Stimulated activated CD4-positive, alpha-beta T cell treated with anti-CD3 and anti-CD28 coated beads, Interleukin-12 subunit alpha, Interleukin-12 subunit beta, amount 100 ng/mL, for 4 hours (primary cell): Measurements from ENCODE around the gene TMEM208.

ENCODE experiments used
- DNase-seq: peaks from one replicate; pipeline ENCODE4 v3.0.0-alpha.2; 2020

The TMEM208 gene

GRCh38 chr16:67254801-67255552 lies 28.0 kb downstream of the TMEM208 start:
- no peak for DNase-seq

- no peak for DNase-seq
Observed at GRCh38 chr16:67255553-67256221, 28.8 kb downstream of the TMEM208 start.

- DNase-seq: no peak
Observed at GRCh38 chr16:67256701-67257230, 29.8 kb downstream of the TMEM208 start.

DNA sequence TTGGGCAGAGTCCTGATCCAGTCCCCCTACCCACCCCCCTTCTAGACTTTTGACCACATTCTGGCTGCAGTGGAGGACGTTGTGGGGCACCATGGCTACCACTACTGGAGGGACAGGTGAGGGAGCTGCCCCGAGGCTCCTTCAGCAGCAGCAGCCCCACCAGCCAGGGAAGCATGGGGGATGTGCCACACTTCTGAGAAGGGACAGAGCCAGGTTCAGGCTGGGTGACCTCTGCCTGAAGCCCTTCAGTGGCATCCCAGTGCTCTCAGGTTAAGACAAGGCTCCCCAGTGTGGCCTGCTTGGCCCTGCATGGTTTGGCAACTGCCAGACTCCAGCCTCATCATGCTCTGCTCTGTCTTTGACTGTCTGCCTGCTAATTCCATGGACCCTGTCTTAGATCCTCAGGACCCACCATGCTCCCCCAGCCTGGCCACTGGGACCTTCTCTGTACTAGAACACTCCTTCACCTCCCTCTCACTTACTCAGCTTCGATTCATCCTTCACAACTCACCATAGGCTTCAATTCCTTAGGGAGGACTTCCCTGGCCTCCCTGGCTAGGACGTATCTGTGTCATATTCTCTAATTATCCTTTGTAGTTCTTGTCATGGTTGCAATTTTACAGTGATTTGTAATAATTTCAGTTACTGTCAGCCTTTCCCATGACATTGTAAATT lies 30.7 kb downstream of the TMEM208 start:
- no peak for DNase-seq

DNA sequence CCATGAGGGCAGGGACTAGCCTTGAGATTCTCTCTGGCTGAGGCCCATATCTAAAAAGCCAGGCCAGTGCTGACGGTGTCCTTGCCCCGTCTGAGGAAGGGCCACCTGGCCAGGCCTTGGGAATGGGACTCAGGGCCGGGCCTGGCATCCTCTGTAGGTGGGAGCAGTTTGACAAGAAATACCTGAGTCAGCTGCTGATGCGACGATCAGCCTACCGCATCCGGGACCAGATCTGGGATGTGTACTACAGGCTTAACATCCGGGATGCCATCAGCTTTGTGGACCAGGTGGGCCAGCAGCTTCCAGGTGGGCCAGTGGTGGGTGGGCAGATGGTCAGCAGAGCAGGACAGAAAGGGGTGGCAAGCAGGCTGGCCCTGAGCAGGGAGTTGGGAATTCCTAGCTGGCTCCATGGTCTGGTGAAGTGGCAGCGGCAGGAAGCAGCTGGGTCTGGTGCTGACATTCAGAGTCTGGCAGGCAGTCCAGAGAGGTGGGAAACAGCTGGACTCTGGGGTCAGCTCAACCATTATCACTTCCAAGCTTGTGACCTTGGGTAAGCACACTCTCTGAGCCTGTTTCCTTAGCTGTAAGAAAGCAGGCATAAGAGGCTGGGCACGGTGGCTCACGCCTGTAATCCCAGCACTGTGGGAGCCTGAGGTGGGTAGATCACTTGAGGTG lies 31.4 kb downstream of the TMEM208 start:
- DNase-seq: no peak

GRCh38 chr16:67259705-67260104 lies 32.8 kb downstream of the TMEM208 start:
- no peak for DNase-seq

GRCh38 chr16:67260426-67261063 lies 33.6 kb downstream of the TMEM208 start:
- DNase-seq: no peak

- no peak for DNase-seq
Observed at GRCh38 chr16:67263201-67263600, 36.3 kb downstream of the TMEM208 start.

DNA sequence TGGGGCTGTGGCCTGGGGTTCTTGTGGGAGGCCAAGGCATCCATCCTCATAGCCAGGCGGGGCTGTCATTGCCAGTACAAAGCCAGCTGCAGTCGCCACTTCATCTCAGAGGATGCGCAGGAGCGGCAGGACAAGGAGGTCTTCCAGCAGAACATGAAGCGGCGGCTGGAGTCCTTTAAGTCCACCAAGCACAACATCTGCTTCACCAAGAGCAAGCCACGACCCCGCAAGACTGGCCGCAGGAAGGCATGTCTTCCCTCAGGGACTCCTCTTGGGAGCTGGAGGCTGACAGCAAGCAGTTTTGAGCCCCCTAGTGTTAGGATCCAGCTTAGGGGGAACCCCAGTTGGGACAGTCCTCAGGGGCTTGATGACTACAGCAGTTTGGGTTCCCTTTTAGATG lies 37.3 kb downstream of the TMEM208 start:
- DNase-seq: no peak

GRCh38 chr16:67264866-67265265 lies 37.9 kb downstream of the TMEM208 start:
- DNase-seq: no peak

DNA sequence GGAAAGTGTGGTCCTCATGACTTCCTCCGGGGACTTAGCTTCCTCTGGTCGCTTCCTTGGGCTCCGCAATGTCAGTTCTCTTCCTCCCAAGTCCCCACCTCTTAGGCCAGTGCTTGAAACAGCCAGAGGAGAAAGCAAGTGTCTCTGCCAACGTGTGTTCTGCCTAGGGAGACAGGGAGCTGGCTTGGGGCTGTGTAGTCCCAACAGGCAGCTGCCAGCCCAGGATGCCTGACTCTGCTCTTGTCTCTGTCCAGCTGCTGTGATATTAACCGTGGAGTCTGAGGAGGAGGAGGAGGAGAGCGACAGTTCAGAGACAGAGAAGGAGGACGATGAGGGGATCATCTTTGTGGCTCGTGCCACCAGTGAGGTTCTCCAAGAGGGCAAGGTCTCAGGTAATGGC lies 38.9 kb downstream of the TMEM208 start:
- DNase-seq: no peak

DNA sequence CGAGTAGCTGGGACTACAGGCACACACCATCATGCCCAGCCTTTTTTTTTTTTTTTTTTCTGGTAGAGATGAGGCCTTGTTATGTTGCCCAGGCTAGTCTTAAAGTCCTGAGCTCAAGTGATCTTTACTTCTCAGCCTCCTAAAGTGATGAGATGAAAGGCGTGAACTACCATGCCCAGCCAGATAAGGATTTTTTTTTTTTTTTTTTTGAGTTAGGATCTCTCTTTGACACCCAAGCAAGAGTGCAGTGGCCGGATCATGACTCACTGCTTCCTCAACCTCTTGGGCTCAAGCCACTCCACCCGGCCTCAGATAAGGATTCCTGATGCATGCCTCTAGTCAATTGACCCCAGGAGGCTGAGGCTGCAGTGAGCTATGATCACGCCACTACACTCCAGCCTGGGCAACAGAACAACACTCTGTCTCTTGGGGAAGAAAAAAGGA lies 41.2 kb downstream of the TMEM208 start:
- DNase-seq: no peak

DNA sequence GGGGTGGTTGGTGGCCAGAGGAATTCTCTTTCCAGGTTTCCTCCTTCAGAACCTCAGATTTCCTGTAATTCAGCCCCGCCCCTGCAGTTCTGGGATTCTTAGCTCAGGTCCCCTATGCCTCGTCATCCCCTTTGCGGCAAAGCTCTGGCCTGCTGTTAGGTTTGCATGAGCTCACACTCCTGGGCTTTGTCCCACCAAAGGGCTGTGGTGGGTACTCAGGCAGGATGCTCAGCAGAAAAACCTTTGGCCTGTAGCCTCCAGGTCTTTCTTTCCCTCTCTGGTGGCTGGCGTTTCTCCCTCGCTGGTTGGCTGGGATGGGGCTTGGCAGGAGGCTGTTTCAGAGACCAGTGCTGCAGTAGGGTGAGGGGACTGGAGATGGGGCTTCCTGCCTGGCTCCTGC lies 42.8 kb downstream of the TMEM208 start:
- no peak for DNase-seq

DNA sequence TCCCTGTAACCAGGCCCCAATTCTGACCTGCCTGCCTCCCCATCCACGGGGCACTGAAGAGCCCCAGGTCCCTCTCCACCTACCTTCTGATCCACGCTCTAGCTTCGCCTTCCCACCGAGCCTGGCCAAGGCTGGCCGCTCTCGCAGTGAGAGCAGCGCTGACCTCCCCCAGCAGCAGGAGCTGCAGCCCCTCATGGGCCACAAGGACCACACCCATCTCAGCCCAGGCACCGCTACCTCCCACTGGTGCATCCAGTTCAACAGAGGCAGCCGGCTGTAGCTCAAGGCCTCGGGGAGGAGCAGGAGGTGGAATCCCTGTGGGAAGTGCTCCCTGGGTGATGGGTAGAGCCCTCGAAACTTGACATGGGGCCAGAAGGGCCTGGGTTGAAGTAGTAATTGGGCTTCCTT lies 44.0 kb downstream of the TMEM208 start:
- DNase-seq: no peak

DNA sequence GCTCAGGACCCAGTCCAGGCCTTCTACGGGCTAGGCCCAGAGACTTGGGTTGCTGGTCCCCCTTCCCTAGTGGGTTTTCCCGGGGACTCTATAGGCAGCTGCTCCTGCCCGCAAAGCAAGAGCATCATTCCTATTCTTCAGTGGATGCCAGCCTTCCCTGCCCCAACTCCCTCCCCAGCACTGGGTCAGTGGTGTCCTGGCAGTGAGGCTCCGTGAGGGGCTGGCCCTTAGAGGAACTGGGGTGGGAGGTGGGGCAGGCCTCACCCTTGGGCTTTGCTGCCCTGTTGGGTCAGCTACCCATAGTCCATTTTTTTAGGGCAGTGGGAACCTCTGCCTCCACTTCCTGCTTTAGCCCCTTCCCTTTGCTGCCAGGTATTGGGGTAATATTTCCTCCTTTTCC lies 44.5 kb downstream of the TMEM208 start:
- DNase-seq: no peak

GRCh38 chr16:67275321-67275720 lies 48.4 kb downstream of the TMEM208 start:
- no peak for DNase-seq

- DNase-seq: no peak
Observed at GRCh38 chr16:67277294-67277998, 50.5 kb downstream of the TMEM208 start.

- no peak for DNase-seq
Observed at GRCh38 chr16:67277999-67278772, 51.3 kb downstream of the TMEM208 start.
